Activated CD4-positive, alpha-beta T cell treated with anti-CD3 and anti-CD28 coated beads, Interleukin-2, Interleukin-6, amounts not matched to agents 100 ng/mL and 50 ng/mL, durations not matched to agents 16 hours and 8 hours (primary cell): ENCODE data around the gene SLIT3.

Experiments used
- DNase-seq: peaks from one replicate; pipeline ENCODE4 v3.0.0-alpha.2; 2020

SLIT3 gene

DNA sequence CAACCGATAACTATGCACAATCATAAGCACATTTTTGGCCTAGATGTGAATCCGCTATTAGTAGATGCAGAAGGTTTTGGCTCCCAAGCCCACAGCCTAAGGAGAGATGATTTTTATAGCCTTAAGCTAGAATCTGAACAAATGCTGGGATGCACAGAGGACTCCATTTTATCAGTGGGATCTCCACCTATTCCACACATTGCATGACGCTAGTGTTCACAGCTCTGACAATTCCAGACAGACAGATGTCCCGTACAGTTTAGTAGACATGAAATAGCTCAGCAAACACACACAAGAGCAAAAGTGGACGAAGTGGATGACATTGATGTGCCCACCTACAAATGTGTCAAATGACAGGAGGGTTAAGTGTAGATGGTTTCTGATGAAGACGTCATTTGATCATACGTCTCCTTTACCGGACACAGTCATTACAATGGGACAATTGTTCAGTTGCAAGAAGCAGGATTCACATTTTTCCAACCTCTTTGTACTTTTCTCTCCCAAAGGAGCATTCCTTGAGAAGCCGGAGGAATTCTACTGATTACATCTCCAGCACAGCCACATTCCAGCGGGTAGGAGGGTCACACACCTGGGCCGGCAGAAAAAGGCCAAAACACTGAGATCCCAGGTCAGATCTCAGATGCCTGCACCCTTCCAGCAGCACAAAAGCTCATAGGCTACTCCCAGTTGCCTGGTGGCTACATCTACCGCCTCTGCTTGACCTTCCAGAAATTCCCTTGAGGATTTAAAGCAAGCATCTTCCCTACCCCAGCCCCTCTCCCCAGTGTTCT lies 202.4 kb downstream of the SLIT3 start:
- DNase-seq, result no peak

DNA sequence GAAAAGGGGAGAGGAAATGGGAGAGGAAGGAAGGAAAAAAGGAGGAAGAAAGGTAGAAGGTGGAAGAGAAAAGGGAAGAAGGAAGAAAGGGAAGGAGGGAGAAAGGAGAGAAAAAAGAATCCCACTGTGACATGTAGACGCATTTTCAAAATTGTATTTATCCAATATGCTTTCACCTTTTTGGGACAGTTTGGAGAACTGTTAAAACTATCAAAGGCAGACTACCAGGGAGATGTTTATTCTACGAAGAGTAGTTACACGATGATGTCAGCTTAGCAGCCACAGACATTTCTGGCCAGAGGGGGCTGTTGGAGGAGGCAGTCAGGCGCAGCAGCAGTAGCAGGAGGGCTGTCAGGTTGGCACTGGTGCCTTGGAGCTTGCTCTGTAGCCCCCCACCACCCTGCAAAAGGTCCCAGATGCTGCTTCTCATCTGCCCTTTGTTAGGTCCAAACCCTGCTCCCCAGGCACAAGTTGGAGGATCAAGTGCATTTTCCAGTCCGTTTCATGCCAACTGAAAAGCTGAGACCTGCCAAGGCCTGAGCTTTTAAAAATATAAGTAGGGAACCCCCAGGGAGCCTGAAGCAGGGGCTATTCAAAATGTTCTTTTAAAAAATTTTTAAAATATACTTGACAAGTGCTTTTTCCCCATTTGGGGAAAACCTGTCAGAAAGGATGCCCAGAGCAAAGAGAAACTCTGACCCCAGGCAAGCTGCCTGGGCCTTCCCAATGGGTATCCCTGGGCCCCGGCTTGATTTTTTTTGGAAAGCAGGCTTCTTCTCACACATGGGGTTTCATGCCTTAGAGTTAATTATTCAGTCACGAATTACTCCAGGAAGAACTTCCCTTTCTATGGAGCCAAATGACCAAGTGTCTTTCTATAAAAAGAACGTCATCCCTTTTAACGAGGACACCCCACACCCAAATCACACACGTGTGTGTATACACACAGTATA lies 203.3 kb downstream of the SLIT3 start:
- no peak for DNase-seq

- no peak for DNase-seq
Observed at GRCh38 chr5:169095976-169096375, 205.0 kb downstream of the SLIT3 start.

DNA sequence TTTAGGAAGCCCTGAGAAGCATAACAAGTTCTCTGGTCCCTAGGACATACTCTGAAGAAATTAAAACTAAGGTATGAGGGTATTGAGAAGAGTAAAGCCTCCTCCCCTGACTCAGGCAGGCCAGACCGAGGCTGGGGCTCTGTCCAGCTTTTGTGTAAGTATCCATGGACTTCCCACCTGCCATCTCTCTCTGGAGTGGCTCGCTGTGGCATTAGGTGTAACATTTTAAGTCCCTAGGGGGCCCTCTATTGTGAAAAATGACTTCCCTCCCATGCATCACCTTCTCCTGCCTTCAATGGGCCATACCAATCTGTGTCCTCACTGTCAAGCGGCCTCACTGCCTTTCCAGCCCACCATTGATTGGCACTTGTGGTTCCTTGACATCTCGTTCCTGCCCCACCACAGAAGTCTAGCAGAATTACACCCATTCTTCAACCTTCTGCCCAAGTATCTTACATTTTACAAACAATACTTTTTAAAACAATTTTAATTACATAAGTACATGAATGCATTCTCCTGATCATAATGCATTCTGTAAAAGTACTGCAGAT lies 205.5 kb downstream of the SLIT3 start:
- DNase-seq, result no peak

DNA sequence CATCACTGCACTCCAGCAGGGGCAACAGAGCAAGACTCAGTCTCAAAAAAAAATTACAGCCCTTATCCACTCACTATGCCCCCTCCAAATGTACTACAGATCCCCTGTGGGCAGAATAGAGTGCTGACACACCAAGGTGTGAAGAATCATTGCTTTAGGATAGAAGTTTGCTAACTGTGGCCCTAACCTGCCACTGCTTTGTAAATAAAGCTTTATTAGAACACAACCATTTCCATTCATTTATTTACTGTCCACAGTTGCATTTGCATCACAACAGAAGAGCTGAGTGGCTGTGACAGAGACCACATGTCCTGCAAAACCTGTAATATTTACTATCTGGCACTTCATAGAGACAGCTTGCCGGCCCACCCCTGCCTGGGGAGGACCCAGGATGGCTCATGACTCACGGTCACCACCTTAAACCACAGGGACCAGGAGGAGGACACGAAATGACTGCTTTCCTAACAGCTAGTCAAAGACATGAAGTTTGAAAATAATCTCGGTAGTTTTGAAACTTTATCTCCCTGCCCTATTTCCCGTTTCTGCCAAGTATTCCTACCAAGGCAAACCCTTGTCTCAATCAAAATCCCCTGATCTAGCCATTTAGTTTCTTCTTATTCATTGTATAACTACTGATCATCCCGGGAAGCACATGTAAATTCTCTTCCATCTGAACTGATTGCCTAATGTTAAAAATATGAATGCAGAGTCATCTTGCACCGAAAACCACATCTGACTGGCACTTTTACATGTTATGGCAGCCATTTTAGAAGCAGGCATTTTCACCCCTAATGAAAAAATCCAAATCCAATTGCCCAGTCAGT lies 206.1 kb downstream of the SLIT3 start:
- DNase-seq, result peak; percentile 5

DNA sequence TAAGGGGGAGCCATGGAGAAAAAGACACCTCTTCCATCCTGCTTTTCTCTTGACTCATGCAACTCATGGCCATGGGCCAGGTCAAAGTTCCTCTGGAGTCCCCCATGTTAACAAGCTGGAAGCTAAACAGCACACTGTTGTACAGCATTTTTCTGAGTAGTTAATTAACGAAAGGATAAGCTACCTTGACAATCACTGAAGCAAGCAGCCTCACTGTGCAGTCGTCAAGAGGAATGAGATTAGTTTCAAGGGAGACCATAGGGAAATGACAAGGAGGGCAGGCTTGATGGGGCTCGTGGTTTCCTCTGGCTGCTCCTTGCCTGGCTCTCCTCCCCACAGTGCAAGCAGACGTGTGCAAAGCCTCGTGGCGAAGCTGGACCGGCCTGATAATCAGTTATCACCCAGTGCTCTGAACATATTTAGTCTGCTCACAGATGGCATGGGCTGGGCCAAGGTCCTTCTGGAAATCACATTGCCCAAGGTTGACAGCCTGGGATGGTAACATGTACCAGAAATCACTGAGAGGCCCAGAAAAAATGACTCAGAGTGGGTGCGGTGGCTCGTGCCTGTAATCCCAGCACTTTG lies 209.5 kb downstream of the SLIT3 start:
- DNase-seq, result no peak

DNA sequence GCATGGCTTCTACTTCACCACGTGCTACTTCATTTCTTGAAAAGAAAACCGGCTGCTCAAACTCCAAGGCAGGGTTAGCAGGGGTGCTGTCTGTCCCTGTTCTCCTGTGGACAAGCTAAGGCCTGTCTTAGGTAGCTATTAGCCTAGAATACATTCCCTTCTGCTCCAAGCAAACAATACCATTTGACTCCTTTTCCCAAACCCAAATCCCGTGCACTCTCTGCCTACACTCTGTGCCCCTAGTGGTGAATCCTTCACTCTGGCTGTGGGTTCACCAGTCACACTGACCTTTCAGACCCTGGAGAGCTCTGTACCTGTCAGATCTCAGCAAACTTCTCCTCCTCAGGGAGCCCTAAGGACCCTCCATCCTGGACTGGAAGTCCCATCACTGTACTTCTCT lies 211.6 kb downstream of the SLIT3 start:
- DNase-seq, result no peak

GRCh38 chr5:169088028-169088725 lies 212.8 kb downstream of the SLIT3 start:
- no peak for DNase-seq

- no peak for DNase-seq
Observed at GRCh38 chr5:169085636-169086035, 215.3 kb downstream of the SLIT3 start.

GRCh38 chr5:169085212-169085611 lies 215.7 kb downstream of the SLIT3 start:
- no peak for DNase-seq

GRCh38 chr5:169084775-169085174 lies 216.2 kb downstream of the SLIT3 start:
- no peak for DNase-seq

DNA sequence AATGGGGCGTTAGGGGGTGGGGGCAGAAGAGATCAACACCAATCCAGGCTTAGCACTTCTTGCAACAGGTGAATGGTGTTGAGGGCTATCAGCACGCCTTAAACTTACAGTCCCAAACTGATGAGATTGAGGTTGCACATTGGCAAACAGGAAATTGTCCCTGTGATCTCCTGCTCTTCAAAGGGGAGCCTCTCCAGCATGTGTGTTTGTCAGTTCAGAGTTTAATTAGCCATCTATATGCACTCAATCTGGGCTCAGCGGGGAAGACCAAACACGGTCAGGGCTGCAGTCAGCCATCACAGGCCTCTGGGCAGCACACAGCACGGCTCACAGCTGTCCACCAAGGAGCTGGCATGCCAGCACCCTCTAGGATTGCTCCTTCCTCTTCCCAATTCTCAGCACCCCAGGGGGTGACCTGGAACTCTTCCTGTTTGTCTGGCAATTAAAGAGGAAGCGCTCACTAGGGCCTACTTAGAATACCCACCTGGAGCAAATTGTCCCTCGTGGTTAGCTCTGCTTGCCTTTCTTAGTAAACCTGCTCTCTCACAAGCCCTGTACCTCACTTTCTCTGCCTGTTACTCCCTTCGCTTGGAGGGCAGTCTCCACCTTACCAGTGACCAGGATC lies 217.4 kb downstream of the SLIT3 start:
- no peak for DNase-seq

DNA sequence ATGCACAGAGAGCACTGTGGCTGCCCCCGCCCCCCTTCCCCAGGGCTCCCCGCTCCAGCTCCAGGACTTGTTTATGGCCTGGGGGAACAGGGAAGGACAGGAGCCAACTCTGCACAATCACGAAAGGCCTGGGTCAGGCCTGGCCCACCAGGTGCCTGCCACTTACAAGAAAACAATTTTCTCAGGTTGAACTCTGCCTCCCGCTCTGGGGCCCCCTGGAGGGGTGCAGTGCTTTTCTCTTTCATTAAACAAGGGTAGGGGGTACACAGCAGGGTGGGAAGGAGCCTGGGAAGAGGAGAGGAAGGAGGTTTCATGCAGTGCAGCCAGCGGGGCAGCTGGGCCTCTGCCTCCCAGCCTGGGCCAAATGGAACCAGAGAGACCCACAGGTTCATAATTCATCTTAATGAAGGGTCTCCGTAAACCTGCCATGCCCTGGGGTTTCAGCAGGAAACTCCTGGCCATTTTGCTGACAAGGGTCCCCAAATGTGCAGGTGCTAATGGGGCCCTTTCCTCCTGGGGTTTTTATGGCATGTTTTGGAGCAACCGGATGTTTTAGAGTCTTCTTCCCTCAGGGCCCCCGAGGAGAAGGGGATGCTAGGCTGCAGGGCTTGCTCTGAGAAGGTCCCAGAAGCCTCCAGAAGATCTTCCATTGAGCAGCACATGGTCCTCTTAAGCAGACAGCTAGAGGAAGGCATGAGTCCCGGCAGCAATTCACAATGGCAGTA lies 219.8 kb downstream of the SLIT3 start:
- DNase-seq, result no peak

DNA sequence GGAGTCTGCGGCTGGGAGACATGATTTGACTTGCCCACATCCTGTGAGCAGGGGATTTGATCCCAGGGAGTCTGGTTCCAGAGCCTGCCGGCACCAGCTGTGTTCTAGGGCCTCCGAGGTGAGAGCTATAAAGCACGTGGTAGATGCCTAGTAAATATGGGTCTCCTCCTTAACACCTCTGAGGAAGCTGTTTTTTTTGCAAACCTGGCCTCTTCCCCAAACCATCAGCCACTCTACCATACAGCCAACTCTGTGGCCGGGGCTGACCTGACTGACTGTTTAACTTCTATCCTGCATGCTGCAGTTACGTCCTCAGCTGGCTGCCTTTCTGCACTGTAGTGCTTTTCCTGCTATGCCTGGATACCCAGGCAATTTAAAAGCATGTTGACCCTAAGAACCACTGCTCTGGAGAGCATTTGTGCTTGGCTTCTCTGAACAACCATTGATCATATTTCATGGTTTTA lies 220.5 kb downstream of the SLIT3 start:
- DNase-seq, result no peak

- no peak for DNase-seq
Observed at GRCh38 chr5:169079697-169080096, 221.2 kb downstream of the SLIT3 start.

- no peak for DNase-seq
Observed at GRCh38 chr5:169074839-169075238, 226.1 kb downstream of the SLIT3 start.

GRCh38 chr5:169072233-169072632 lies 228.7 kb downstream of the SLIT3 start:
- no peak for DNase-seq

DNA sequence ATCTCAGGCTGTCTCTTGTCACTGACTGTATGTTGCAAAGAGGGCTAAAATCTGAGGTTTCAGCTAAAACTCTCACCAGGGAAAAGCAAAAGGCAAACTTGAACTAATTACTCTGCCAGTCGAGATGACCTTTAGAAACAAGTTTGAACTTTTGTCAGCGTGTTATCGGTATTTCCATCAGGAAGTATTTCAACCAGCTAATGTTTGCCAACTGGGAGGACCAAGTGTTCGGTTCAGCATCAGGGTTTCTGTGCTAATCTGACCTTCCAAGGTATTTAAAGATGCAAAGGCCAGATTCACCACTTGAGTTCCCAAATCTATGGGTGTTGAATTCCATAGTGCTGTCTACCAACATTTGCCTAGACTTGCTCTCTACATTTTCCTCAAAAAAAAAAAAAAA lies 230.5 kb downstream of the SLIT3 start:
- DNase-seq, result no peak

DNA sequence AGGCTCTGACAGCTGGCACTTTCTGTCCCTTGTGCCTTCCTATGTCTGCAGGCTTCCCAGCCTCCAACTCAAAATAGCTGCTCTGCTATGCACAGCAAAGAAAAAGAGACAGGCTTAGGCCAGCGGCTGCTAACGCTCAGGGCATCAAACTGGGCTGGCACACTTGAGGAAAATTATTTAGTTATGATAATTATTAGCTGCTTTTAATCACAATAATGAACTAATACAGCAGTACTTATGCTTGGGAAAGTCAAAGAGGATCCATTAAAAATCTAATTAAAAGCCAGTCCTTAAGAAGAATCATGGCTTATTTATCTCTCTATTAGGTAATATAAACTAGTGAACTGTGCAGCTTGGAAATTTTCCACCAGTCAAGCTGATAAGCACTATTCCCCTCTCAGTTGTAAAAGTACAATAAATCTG lies 233.2 kb downstream of the SLIT3 start:
- DNase-seq, result no peak

GRCh38 chr5:169065400-169065799 lies 235.5 kb downstream of the SLIT3 start:
- no peak for DNase-seq
